BE2C (cell line): Measurements from ENCODE around the gene VMP1.
"Not testable (repeated sequence)": the region's sequence is repeated elsewhere in the genome, so short reads cannot be mapped to it uniquely, and the experiment has no call there.

ENCODE experiments used
- DNase-seq: peaks from one replicate; pipeline ENCODE4 v3.0.0-alpha.2; 2020
- H3K27me3 ChIP-seq: fragments of 250-450 bp; sonication (Bioruptor Pico); 2 replicates; pipeline ENCODE4 v1.5.1; 2020; ENCODE audit warnings: mild to moderate bottlenecking
- H3K36me3 ChIP-seq: fragments of 250-450 bp; sonication (Bioruptor Pico); 2 replicates; pipeline ENCODE4 v1.5.1; 2020; ENCODE audit warnings: mild to moderate bottlenecking
- H3K4me1 ChIP-seq: fragments of 250-450 bp; sonication (Bioruptor Pico); 2 replicates; pipeline ENCODE4 v1.5.1; 2020
- H3K4me3 ChIP-seq: 2 replicates; pipeline ENCODE4 v1.5.1; 2011; ENCODE audit warnings: low read depth, low read length
- H3K9me3 ChIP-seq: fragments of 250-450 bp; sonication (Bioruptor Pico); 2 replicates; pipeline ENCODE4 v1.5.1; 2020
- CTCF ChIP-seq: IDR thresholded peaks from 2 replicates; pipeline ENCODE4 v1.5.1; 2012; ENCODE audit warnings: mild to moderate bottlenecking, low read depth, low read length

VMP1 gene

DNA sequence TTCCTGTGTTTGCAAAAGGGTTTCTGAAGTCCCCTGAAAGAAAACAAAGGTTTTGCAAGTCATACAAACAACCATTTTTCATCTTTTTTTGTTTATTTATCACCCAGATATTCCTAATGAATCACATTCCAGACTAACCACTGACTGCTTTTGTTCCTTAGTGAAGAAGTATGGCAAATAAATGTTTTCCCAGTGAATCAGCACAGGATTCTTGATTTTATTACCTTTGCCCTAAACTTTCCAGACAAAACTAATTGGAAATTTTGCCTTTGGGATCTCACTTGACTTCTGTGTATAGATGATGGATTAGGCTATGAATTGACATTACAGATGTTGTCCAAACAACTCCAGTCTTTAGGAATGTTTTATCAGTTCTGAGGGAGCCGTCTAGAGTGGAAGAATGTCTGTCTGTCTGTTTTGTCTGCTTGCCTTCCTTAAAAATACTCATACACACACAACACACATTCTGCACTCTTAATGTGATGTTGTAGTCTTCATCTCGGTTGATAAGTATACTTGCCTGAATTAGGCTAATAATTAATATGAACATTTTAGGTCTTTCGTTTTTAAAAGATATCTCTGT, 48.9 kb downstream of the VMP1 start:
- Histone ChIP-seq H3K9me3 (0 out of 2 replicates have a peak, but pooled peaks cover 3% of the 10 kb centered on the region), H3K36me3 (peaks cover 13% of the 10 kb centered on the region), H3K4me1 (no peaks in the 10 kb centered on the region), H3K4me3 (no peak overlapping the region), H3K27me3 (no peaks in the 10 kb centered on the region)
- TF ChIP-seq CTCF: no peak
- DNase-seq: no peak

DNA sequence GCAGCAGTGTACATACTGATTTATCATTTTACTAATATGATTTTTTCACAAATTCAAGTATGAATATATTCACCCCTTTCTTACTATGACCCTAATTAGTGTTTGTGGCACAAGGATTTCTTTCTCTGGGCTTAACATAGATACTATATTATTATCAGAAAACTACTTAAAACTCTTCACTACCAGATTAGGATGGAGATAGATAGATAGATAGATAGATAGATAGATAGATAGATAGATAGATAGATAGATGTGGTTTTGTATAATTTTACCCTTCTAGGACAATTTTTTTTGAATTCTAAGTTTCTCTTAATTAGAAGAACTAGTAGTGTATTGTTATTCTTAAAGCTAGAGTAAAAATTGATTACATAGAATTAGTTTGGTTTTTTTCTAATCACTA, 49.6 kb downstream of the VMP1 start:
- no peaks in the 10 kb centered on the region for H3K4me1 ChIP-seq

GRCh38 chr17:59757470-59757869, 50.0 kb downstream of the VMP1 start:
- H3K36me3 ChIP-seq: peaks cover 13% of the 10 kb centered on the region
- no peaks in the 10 kb centered on the region for H3K27me3 ChIP-seq
- no peak for TF ChIP-seq CTCF
- no peaks in the 10 kb centered on the region for H3K4me1 ChIP-seq
- H3K9me3 ChIP-seq: 0 out of 2 replicates have a peak, but pooled peaks cover 3% of the 10 kb centered on the region
- no peak overlapping the region for H3K4me3 ChIP-seq
- no peak for DNase-seq

More for the DNA sequence above, 49.6 kb downstream of the VMP1 start:
- Histone ChIP-seq H3K27me3 (no peaks in the 10 kb centered on the region), H3K4me3 (no peak overlapping the region), H3K9me3 (0 out of 2 replicates have a peak, but pooled peaks cover 3% of the 10 kb centered on the region), H3K36me3 (peaks cover 13% of the 10 kb centered on the region)
- no peak for TF ChIP-seq CTCF
- DNase-seq: no peak

DNA sequence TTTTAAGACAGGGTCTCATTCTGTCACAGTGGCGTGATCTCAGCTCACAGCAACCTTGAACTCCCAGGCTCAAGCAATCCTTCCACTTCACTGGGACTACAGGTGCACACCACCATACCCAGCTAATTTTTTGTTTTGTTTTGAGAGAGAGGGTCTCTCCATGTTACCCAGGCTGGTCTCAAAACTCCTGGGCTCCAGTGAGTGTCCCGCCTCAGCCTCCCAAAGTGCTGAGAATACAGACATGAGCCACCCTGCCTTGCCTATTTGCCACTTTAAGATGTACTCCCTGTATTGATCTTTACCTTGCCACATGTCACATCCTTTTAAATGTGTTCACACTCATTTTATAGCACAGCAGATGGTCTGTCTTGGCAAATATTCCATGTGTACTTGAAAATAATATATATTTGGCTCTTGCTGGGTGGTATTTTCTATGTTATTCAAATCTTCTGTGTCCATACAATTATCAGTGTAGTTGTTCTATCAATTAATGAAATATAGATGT, 50.5 kb downstream of the VMP1 start:
- Histone ChIP-seq H3K27me3 (no peaks in the 10 kb centered on the region), H3K4me3 (no peak overlapping the region), H3K9me3 (0 out of 2 replicates have a peak, but pooled peaks cover 3% of the 10 kb centered on the region), H3K4me1 (no peaks in the 10 kb centered on the region), H3K36me3 (peaks cover 13% of the 10 kb centered on the region)
- no peak for TF ChIP-seq CTCF
- DNase-seq: no peak

- not testable (repeated sequence) for H3K4me1 ChIP-seq, DNase-seq
- peaks cover 13% of the 10 kb centered on the region for H3K36me3 ChIP-seq
Observed at GRCh38 chr17:59758998-59759651, 51.7 kb downstream of the VMP1 start.

GRCh38 chr17:59760160-59760559, 52.7 kb downstream of the VMP1 start:
- no peak for DNase-seq
- peaks cover 17% of the 10 kb centered on the region for H3K36me3 ChIP-seq
- H3K27me3 ChIP-seq: no peaks in the 10 kb centered on the region
- H3K4me1 ChIP-seq: no peaks in the 10 kb centered on the region
- no peak for TF ChIP-seq CTCF
- no peak overlapping the region for H3K4me3 ChIP-seq
- H3K9me3 ChIP-seq: 0 out of 2 replicates have a peak, but pooled peaks cover 3% of the 10 kb centered on the region

More at GRCh38 chr17:59758998-59759651, 51.7 kb downstream of the VMP1 start:
- H3K9me3 ChIP-seq, H3K27me3 ChIP-seq, H3K4me3 ChIP-seq: not testable (repeated sequence)
